GM12878 (cell line): ENCODE measurements around the gene CNNM1.

Experiments
- CHD1 ChIP-seq: IDR thresholded peaks from 2 replicates; pipeline ENCODE4 v1.6.1; 2012; ENCODE audit warnings: low read depth, low read length, improper control_type of control experiment
- CTCF ChIP-seq, 3 experiments: IDR thresholded peaks in 2 of 3; conservative IDR thresholded peaks in 1 of 3; 2 replicates each; pipeline ENCODE4 v1.5.1; 2011; ENCODE audit warnings: low read depth in 3 of 3, low read length in 3 of 3, mild to moderate bottlenecking in 3 of 3, control low read depth in 2 of 3, moderate library complexity in 2 of 3, inconsistent platforms in 1 of 3, mixed read lengths in 1 of 3; ENCODE audit not compliant: control insufficient read depth in 2 of 3, insufficient read depth in 1 of 3; ENCODE audit errors: extremely low read depth in 1 of 3
- EP300 ChIP-seq, 2 experiments: fragments of 150-350 bp in 1 of 2; IDR thresholded peaks; 2 replicates each; pipeline ENCODE4 v1.6.1; 2011 to 2012; ENCODE audit warnings: low read depth in 2 of 2, low read length in 2 of 2, borderline replicate concordance in 1 of 2, improper control_type of control experiment in 1 of 2, inconsistent platforms in 1 of 2; ENCODE audit not compliant: control insufficient read depth in 1 of 2
- MAX ChIP-seq: IDR thresholded peaks from 2 replicates; pipeline ENCODE4 v1.6.1; 2012; ENCODE audit warnings: low read depth, low read length, improper control_type of control experiment
- POLR2A ChIP-seq: IDR thresholded peaks from 2 replicates; pipeline ENCODE4 v1.6.1; 2011; ENCODE audit warnings: low read depth, mild to moderate bottlenecking, low read length
- POLR2AphosphoS2 ChIP-seq: IDR thresholded peaks from 2 replicates; pipeline ENCODE4 v1.6.1; 2011; ENCODE audit warnings: low read depth, mild to moderate bottlenecking, low read length, improper control_type of control experiment, moderate library complexity
- POLR2AphosphoS5 ChIP-seq: IDR thresholded peaks from 2 replicates; pipeline ENCODE4 v1.6.1; 2011; ENCODE audit warnings: mild to moderate bottlenecking, low read length, inconsistent platforms
- RCOR1 ChIP-seq: conservative IDR thresholded peaks from 2 replicates; pipeline ENCODE4 v1.6.1; 2012; ENCODE audit warnings: low read depth, low read length, improper control_type of control experiment
- RFX5 ChIP-seq: IDR thresholded peaks from 2 replicates; pipeline ENCODE4 v1.6.1; 2011; ENCODE audit warnings: low read depth, low read length, improper control_type of control experiment
- SIN3A ChIP-seq: IDR thresholded peaks from 2 replicates; pipeline ENCODE4 v1.6.1; 2012; ENCODE audit warnings: low read depth, low read length, improper control_type of control experiment
- SIX5 ChIP-seq: IDR thresholded peaks from 2 replicates; pipeline ENCODE4 v1.6.1; 2011; ENCODE audit warnings: mild to moderate bottlenecking, low read depth, low read length, moderate library complexity; ENCODE audit not compliant: severe bottlenecking
- YY1 ChIP-seq: IDR thresholded peaks from 2 replicates; pipeline ENCODE4 v1.6.1; 2011; ENCODE audit warnings: low read depth, mild to moderate bottlenecking, low read length

- no peak for TF ChIP-seq RCOR1
- no peak for TF ChIP-seq POLR2AphosphoS5
- no peak for TF ChIP-seq SIX5
- no peak for TF ChIP-seq CTCF (IDR thresholded peaks at IDR 0.05 in 2 of 3, conservative IDR thresholded peaks at IDR 0.05 in 1 of 3; ENCODE audit: control insufficient read depth in 2 of 3, extremely low read depth in 1 of 3, insufficient read depth in 1 of 3, low read depth in 3 of 3, low read length in 3 of 3)
- no peak for TF ChIP-seq SIN3A
- TF ChIP-seq RFX5 = no peak
- TF ChIP-seq POLR2A = no peak
- no peak for TF ChIP-seq EP300 (IDR thresholded peaks at IDR 0.05; ENCODE audit: borderline replicate concordance in 1 of 2, control insufficient read depth in 1 of 2, low read depth in 2 of 2, low read length in 2 of 2)
- TF ChIP-seq POLR2AphosphoS2 = no peak
- TF ChIP-seq MAX = no peak
- TF ChIP-seq YY1 = no peak
- TF ChIP-seq CHD1 = no peak
Observed at GRCh38 chr10:99432047-99432446, 102.9 kb downstream of the CNNM1 start.
